NOMO-1 (cell line): Measurements from ENCODE around the gene OMP.

Source experiments
- DNase-seq, 2 experiments: peaks; one replicate each; lab custom pipeline; 2025; ENCODE audit not compliant: unreplicated experiment in 2 of 2; lab: John Stamatoyannopoulos, UW

OMP gene

GRCh38 chr11:77135069-77135468 is 32.4 kb downstream of the OMP start:
- no peak for DNase-seq

- DNase-seq: peak in 1 of 2 experiments; percentile 2
Observed at GRCh38 chr11:77136074-77136473, 33.4 kb downstream of the OMP start.

GRCh38 chr11:77136784-77137420 is 34.3 kb downstream of the OMP start:
- DNase-seq: no peak

GRCh38 chr11:77137421-77137820 is 34.8 kb downstream of the OMP start:
- no peak for DNase-seq

GRCh38 chr11:77138106-77138649 is 35.5 kb downstream of the OMP start:
- DNase-seq: no peak

GRCh38 chr11:77139201-77139600 is 36.6 kb downstream of the OMP start:
- DNase-seq: no peak

GRCh38 chr11:77140231-77140851 is 37.7 kb downstream of the OMP start:
- no peak for DNase-seq

- DNase-seq: no peak
Observed at GRCh38 chr11:77141034-77141433, 38.4 kb downstream of the OMP start.

- DNase-seq: no peak
Observed at GRCh38 chr11:77141475-77141874, 38.8 kb downstream of the OMP start.

GRCh38 chr11:77142091-77142975 is 39.7 kb downstream of the OMP start:
- DNase-seq: peak in 1 of 2 experiments; percentile 4

- DNase-seq: no peak
Observed at GRCh38 chr11:77143405-77144020, 40.9 kb downstream of the OMP start.

- DNase-seq: no peak
Observed at GRCh38 chr11:77144196-77144856, 41.7 kb downstream of the OMP start.

GRCh38 chr11:77144857-77145428 is 42.3 kb downstream of the OMP start:
- no peak for DNase-seq

- DNase-seq: no peak
Observed at GRCh38 chr11:77146261-77147035, 43.8 kb downstream of the OMP start.

- no peak for DNase-seq
Observed at GRCh38 chr11:77147036-77147315, 44.3 kb downstream of the OMP start.

GRCh38 chr11:77147668-77148321 is 45.2 kb downstream of the OMP start:
- DNase-seq: peak; percentile 24 to 63

GRCh38 chr11:77148963-77149715 is 46.5 kb downstream of the OMP start:
- no peak for DNase-seq

- no peak for DNase-seq
Observed at GRCh38 chr11:77149716-77150392, 47.2 kb downstream of the OMP start.
